OCI-LY3 (cell line): ENCODE measurements around the gene NELL1.

Experiments
- EZH2phosphoT487 ChIP-seq: fragments of 200-600 bp; shearing (Covaris generic); IDR thresholded peaks from 2 replicates; pipeline ENCODE4 v1.6.1; 2018; ENCODE audit warnings: antibody characterized with exemption, mixed run types, low read depth
- TF ChIP-seq, protein P1 (sequence below): fragments of 200-600, 300-600 bp; sonication (generic); IDR thresholded peaks from 2 replicates; pipeline ENCODE4 v1.5.1; 2014; ENCODE audit warnings: antibody characterized with exemption, low read length, low read depth

DNA sequence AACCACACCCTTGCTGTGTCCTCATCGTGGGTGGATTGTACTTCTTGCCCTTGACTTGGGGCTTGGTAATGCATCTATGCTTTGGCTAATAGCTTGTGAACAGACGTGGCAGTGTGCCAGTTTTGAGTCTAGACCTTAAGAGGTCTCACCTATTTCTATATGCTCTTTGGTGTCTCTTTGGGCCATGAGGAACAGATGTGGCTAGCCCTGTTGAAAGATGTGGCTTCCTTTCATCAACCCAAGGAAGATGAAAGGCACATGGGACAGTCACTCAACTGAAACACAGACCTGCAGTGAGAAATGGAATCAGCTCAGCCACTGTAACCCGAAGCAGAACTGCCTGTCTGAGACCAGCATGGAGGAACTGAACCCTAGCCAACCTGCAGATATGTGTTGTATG, 7.9 kb upstream of the NELL1 start:
- TF ChIP-seq, protein P1, sequence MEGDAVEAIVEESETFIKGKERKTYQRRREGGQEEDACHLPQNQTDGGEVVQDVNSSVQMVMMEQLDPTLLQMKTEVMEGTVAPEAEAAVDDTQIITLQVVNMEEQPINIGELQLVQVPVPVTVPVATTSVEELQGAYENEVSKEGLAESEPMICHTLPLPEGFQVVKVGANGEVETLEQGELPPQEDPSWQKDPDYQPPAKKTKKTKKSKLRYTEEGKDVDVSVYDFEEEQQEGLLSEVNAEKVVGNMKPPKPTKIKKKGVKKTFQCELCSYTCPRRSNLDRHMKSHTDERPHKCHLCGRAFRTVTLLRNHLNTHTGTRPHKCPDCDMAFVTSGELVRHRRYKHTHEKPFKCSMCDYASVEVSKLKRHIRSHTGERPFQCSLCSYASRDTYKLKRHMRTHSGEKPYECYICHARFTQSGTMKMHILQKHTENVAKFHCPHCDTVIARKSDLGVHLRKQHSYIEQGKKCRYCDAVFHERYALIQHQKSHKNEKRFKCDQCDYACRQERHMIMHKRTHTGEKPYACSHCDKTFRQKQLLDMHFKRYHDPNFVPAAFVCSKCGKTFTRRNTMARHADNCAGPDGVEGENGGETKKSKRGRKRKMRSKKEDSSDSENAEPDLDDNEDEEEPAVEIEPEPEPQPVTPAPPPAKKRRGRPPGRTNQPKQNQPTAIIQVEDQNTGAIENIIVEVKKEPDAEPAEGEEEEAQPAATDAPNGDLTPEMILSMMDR = no peak
- TF ChIP-seq EZH2phosphoT487 = no peak
